Glomerular visceral epithelial cell (primary cell): ENCODE results near the gene TACC2.

Experiments
- DNase-seq: peaks from one replicate; pipeline ENCODE4 v3.0.0-alpha.2; 2016; ENCODE audit errors: extremely low spot score

TACC2 gene

DNA sequence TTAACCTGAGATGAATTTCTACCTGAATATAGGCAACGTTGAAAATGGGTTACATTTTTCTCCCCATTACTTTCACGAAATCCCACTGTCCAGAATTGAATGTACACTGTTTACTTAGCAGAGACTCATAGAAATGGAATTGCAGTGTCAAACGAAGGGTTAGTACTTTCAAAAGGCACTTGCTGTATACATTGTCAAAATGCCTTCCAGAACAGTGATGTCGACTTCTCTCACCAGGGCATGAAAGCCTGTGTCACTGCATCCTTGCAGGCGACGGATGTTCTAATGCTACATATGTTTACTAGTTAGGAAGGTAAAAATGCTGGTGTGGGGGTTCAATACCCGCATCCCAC is 41.2 kb downstream of the TACC2 start:
- no peak for DNase-seq

GRCh38 chr10:122033224-122033926 is 44.4 kb downstream of the TACC2 start:
- no peak for DNase-seq

GRCh38 chr10:122034149-122034756 is 45.3 kb downstream of the TACC2 start:
- DNase-seq, result no peak

- no peak for DNase-seq
Measured at GRCh38 chr10:122040786-122041185, 51.8 kb downstream of the TACC2 start.

DNA sequence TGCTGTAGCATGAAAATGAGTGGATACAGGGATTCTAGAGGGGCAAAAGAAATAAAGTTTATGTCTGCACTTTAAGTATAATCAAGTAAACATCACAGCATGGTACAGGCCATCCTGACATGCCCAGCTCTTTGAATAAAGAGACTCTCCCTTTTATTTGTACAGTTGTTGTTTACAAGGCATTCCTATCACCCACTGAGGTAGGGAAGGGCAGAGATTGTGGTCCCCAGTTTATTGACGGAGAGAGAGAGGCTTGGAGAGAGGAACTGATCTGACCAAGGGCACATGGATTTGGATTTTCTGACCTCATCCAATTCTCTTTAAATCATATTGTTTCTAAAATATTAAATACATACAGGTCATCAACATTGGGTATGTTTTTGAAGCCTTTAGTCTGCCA is 53.9 kb downstream of the TACC2 start:
- no peak for DNase-seq

DNA sequence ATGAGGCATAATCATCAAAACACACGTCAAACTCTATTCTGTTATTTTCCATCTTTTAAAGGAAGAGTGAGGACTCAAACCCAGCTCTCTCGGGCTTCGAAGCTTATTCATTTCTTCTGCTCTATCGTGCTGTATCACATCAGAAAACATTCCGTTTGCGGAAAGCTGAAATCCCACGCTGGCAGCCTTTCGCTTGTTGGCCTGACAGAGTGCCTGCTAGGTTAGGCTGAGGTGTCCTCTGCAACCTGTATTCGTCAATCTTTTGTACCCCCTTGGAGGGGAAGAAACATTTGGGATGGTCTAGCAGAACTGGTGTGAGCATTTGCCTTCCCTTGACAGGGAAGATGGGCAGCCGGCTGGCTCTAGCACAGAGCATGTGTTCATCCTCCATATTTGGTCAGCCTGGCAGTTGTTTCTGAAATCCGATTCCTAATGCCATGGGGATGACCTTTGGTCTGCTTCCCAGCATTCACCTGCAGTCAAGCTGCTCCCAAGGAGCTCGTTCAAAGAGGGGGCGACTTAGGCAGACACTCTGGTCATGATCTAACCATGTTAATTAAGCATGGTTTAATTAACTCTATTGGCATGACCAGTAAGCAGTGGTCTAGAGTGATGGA is 55.2 kb downstream of the TACC2 start:
- DNase-seq, result no peak

DNA sequence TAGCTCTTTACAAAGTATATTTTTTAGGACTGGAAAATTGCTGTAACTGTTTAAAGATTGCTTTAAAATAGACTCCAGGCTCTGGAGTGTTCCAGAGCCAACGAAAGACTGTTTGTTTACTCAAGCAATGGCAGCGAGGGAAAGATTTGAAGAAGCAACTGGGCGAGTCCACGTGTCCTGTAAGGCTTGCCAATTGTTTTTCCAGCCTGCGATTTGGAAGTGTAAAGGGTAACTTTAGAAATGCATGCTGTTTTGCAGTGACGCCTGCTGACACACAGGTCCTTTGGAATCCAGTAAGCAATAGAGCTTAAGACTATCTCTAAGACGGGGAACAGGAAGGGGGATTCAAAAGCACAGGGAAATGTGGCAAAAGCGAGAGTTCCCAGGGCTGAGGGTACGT is 55.8 kb downstream of the TACC2 start:
- DNase-seq, result no peak

DNA sequence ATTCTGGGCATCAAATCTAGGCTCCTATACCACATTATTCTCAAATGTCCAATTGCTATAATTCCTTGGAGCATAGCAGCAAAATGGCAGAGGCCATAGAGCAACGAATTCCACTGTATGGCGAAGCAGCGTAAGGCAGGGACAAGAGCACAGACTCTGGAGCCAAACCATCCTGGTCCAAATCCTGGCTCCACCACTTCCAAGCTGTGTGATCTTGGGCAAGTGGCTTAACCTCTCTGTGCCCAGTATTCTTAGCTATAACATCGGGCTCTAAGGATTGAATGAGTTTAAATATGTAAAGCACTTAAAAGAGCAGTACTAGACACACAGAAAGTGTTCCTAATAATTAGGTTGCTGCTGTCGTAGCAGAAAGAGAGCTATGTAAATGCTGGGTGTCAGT is 56.2 kb downstream of the TACC2 start:
- DNase-seq, result no peak

GRCh38 chr10:122047560-122047959 is 58.6 kb downstream of the TACC2 start:
- no peak for DNase-seq

- DNase-seq, result no peak
Measured at GRCh38 chr10:122049076-122049475, 60.1 kb downstream of the TACC2 start.

DNA sequence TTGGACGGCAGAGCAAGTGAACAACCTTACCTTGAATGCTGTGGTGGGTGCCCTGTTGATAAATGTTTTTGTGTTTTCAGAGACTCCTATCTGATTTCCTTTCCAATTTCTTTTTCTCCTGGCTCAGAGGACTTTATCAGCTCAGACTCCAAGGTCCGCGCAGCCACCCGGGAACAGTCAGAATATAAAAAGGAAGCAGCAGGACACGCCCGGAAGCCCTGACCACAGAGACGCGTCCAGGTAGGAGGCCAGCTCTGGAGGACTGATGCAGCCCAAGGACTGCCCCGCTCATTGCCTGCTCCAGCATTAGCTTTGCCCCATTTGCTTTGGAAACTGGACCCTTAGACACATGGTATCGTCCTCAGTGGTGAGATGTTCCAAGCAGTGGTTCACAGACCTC is 61.3 kb downstream of the TACC2 start:
- no peak for DNase-seq

DNA sequence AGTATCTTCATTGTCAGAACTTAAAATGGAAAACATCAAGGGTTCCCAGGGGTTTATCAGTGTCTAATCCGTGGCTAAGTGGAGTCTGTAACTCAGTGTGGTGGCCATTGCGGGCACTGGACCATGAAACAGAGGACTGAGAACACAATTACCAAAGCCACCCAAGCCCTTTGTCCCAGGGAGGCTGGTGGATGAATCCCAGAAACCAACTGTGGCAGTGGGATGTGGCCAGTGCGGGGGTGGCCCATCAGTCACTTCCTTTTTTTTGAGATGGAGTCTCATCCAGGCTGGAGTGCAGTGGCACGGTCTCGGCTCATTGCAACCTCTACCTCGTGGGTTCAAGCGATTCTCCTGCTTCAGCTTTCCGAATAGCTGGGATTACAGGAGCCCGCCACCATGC is 61.8 kb downstream of the TACC2 start:
- DNase-seq, result no peak

DNA sequence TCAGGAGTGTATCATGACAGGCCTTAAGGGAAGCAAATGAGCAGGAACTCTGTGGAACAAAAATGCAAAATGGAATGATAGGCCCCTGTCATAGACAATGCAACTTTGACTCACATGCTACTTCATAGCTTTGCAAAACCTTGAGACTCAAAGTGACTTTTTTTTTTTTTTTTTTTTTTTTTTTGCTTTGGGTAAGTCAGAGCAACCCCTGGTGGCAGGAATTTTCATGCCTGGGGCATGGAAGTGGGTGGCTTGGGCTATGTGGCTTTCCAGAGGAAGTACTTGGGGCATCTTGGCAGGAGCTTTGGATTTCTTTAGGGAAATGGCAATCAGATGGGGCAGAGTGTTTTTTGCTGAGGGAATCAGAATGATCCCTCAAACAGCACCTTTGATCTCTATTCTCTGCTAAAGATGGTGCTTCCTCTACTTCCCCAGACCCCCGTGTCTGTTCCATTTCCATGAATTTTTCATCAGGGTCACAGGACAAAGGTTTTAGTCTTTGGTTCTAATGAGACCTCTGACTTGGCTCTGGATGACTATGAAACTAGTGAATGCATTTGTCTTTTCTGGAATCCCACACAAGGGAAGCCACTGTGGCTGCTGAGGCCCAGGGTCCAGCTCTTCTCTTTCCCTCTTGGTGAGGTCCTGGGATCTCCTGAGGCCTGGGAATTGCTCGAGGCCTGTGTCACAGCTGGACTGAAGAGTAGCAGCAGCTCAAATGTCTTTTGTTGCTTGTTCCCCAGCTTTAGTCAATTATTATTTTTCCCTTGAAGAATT is 62.8 kb downstream of the TACC2 start:
- peak; percentile 52 for DNase-seq

DNA sequence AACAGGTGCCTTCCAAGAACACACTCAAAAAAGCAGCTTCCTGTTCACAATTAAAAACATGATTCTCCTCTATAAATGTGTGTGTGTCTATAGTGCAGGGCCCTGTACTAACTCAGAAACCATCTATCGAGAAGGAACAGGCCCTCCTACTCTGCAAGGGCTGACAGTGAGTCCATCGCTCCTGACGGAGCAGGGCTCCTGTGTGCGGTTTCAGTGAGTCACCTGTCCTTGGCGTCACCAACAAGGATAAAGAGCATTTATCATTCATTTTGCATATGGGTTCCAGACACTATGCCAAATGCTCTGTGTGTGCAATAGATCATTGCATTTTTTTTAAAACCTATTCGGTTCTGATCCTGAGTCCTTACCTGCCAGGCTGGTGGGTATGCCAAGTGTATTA is 63.7 kb downstream of the TACC2 start:
- no peak for DNase-seq

DNA sequence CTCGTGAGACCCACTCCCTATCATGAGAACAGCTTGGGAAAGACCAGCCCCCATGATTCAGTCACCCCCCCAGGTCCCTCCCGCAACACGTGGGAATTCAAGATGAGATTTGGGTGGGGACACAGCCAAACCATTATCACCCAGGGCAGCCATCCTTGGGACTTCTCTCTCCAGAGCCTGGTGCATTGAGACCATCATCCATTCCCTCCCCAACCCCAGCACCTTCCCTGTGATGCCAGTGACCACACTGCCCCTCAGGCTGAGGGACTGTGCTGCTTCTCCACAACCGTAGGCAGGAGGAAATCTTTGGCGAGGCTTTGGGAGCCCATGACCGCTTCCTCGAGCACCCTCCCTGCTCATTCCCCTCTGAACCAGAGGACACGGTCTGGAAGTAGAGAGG is 64.4 kb downstream of the TACC2 start:
- no peak for DNase-seq

GRCh38 chr10:122054048-122055025 is 65.4 kb downstream of the TACC2 start:
- no peak for DNase-seq

DNA sequence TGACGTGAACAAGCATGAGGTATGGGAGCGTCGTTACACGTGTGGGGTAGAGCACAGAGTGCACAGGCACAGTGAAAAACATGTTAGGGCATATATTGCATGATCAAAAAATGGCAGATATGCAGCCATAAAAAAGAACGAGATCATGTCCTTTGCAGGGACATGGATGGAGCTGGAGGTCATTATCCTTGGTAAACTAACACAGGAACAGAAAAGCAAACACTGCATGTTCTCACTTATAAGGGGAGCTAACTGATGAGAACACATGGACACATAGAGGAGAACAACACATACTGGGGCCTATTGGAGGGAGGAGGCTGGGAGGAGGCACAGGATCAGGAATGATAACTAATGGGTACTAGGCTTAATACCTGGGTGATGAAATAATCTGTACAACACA is 66.3 kb downstream of the TACC2 start:
- no peak for DNase-seq

DNA sequence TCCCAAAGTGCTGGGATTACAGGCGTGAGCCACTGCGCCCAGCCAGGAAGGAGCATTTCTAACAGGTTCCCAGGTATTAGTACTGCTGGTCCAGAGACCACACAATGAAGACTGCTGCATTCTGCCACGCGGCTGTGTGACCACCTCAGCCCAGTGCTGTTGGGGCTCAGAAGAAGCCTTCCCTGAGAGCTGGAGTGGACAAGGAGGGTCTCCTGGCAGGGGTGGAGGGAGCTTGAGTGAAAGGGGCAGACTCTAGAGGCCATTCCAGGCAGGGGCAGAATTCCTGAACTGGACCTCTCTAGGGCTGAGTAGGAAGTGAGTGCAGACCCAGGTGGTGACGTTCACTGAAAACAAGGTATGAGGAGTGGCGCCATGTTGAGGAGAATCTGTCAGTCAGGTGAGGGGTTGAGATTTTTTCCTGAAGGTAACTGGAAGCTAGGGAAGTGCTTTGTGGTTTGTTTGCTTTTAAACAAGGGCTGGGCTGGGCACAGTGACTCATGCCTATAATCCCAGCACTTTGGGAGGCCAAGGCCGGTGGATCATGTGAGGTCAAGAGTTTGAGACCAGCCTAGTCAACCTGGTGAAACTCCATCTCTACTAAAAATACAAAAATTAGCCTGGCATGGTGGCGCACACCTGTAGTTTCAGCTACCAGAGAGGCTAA is 67.6 kb downstream of the TACC2 start:
- no peak for DNase-seq

DNA sequence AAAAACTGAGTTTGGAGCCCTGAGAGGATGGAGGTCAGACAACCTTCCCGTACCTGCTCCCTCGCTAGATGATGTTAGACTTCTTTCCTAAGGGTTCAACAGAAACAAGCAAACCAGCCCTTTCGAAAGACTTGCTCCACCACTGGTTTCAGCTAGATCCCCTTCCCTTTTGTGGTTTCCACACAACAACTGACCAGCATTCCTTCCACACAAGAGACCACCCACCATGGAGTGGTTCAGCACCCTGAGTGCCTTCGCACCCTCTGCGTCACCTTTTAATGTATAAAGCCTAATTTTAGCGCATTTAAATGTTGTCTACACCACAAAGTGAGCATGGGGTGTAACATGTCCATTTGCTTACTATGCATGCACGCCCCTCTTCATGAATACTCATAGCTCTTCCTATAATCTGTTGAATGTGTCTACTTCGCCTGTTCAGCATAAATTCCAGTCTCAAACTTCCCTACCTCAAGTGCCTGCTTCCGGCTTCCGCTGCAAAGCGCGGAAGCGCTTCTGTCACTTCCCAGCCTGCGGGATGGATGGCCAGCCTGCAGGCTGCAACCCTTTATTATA is 69.0 kb downstream of the TACC2 start:
- no peak for DNase-seq

DNA sequence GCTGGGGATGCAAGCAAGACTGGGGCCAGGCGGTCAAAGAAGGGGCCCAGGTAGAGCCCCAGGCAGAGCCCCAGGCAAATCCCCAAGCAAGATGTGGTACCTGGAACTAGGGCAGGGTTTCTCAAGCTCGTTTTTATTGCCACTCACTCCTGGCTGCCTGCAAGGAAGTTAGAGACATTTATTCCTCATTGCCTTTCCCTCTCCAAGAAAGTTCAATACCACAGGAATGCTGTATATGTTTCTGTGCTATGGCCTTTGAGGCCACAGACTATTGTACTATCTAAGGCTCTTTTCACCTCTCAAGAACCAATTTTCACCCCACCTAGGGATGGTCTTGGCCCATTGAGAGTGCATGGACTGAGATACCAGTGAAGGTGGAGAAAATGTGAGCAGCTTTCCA is 71.3 kb downstream of the TACC2 start:
- no peak for DNase-seq
